Tongue (tissue), 2 donors: ENCODE measurements around the gene BFSP1. TPM values are rescaled to one million over a fixed set of nuclear protein-coding genes. Genes with fewer than 3 reads are reported as not detected.

Source experiments
- DNase-seq: peaks from one replicate; pipeline ENCODE4 v3.0.0-alpha.2; 2015
- total RNA-seq: library from RNA; depleted of rRNA; stranded (reverse); fragments of >200 nt; gene quantifications from one replicate; pipeline ENCODE4 v1.2.3, GENCODE V29; 2014

BFSP1 gene
- total RNA-seq, 1 donor from 2014 or later: 1.6 TPM

- no peak for DNase-seq
Measured at GRCh38 chr20:17520583-17520982, 10.6 kb downstream of the BFSP1 start.

- no peak for DNase-seq
Measured at GRCh38 chr20:17519606-17520285, 11.4 kb downstream of the BFSP1 start.

DNA sequence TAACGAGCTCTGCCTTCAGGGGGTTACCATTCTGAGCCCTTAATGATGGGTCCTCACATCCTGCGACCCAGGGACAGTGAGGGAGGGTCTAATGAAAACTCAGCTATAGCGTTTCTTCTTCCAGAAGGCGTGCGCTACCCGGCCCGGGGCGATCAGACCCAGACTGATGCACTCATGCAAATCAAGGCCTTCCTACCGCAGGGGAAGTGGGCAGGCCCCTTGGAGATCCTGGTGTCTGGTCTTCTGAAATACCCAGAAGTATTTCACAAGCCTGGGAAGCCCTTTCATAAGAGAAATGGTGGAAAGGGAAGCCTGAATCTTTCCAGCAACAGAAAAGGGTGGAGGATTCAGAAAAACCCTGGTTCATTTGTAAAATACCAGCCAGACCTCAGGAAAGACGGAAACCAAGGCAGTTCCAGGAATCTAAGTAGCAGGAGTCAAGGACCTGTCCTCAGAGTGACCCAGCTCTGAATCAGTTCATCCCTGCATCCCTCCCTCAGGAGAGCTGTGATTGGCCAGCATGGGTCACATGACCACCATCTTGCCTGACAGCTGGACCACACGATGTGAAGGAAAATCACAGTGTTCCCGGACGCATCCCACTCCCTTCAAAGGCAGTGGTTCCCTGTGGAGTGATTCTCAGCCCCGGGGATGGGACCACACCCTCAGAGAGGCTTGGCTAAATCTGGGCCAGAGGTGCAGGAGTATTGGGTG is 12.7 kb downstream of the BFSP1 start:
- no peak for DNase-seq

GRCh38 chr20:17515053-17515452 is 16.1 kb downstream of the BFSP1 start:
- DNase-seq: no peak

DNA sequence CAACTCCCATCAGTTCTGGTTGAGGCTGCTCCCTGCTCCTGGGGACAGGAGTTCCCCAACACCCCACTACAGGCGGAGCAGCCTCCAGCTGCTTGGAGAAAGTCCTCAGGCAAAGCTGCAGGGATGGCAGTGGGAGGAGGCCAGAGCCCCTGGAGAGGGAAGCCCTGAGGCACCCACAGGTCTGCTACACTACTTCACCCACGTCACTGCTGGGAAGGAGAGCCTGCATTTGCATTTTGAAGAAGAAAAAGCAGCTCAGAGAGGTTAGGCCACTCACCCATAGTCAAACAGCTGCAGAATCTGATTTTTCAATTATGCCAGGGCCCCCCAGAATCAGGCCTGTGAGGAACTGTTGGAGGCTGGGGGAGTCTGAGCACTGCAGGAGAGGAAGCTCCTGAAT is 17.2 kb downstream of the BFSP1 start:
- DNase-seq: no peak

DNA sequence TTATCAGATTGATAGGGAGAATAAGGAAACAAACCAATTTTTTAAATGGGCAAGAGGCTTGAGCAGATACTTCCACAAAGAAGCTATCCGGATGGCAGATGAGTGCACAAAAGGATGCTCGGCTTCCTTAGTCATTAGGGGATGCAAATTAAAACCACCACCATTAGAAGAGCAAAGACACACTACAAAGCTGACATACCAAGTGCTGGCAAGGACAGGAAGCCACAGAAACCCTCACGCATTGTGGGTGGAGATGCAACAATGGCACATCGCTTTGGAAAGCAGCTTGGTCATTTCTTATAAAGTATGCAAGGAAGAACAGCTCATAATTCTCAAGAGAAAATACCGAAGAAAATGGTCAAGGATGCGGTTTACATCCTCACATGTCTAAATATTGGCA is 19.8 kb downstream of the BFSP1 start:
- no peak for DNase-seq

DNA sequence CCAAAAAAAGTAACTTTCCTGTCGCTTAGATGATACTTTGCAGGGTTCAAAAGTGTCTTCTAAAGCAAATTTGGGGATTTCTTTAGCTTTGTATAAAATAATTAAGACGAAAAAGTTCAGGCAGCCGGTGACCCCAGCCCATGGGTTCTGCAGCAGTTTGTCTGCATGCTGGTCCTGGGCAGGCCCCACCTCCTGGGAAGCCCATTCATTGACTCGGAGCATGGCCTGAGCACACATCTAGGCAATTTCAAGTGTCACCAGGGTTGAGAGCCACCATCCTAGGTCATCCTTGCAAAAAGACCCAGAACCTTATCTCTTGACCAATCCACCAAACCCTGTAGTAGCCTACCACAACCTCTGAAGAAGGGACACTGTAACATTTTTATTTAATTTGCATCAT is 20.6 kb downstream of the BFSP1 start:
- DNase-seq: no peak

GRCh38 chr20:17508756-17509155 is 22.4 kb downstream of the BFSP1 start:
- DNase-seq: no peak

DNA sequence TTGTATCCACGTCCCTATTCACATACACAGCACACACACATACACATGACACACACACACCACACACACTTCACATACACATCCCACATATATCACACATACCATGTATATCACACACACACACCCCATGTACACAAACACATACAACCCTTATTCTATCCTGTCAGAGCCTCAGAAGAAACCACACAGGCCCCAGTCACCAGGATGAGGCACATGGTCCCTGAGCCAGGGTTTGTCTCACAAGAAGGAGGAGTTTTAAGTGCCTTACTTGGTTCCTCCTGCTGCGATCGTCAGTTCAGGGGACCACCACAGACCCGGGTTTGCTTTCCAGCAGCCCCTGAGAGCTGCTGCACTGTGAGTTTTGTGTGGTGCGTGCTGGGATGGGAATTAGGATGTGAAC is 23.6 kb downstream of the BFSP1 start:
- no peak for DNase-seq

DNA sequence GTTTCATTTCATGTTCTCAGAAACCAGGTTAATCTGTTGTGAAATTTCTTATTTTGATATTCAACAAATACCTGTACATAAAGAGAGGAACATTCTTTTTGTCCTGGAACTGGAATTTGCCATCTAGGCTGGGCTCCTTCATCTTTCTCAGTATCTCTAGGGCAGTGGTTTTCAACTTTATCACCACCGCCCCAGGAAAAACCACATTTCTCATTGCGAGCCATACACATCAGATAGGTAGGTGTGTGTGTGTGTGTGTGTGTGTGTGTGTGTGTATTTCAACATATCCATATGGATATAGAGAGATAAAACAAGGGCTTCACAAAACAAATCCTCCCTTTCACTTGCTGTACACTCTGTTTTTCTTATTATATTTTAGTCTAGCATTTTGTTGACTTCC is 24.1 kb downstream of the BFSP1 start:
- DNase-seq: no peak

- DNase-seq: no peak
Measured at GRCh38 chr20:17505636-17506517, 25.3 kb downstream of the BFSP1 start.

GRCh38 chr20:17504898-17505635 is 26.1 kb downstream of the BFSP1 start:
- peak; percentile 82 for DNase-seq

GRCh38 chr20:17504066-17504897 is 26.9 kb downstream of the BFSP1 start:
- DNase-seq: no peak

- no peak for DNase-seq
Measured at GRCh38 chr20:17503301-17504065, 27.7 kb downstream of the BFSP1 start.

DNA sequence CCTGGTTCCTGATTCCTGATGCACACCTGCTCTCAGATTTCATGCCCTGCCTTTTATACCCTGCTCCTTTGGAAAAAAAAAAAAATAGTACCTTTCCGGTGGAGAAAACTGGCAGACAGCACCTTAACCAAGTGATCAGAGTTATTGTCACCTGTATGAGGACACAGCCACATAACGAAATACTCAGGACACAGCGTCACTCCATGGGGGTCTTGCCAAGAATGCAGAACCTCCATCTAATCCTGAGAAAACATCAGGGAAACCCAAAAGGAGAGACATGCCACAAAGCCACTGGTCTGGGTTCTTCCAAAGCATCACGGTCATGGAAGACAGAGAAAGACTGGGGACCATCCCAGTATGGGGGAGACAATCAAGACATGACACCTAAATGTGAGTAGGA is 29.1 kb downstream of the BFSP1 start:
- no peak for DNase-seq

- DNase-seq: no peak
Measured at GRCh38 chr20:17501701-17502100, 29.5 kb downstream of the BFSP1 start.

DNA sequence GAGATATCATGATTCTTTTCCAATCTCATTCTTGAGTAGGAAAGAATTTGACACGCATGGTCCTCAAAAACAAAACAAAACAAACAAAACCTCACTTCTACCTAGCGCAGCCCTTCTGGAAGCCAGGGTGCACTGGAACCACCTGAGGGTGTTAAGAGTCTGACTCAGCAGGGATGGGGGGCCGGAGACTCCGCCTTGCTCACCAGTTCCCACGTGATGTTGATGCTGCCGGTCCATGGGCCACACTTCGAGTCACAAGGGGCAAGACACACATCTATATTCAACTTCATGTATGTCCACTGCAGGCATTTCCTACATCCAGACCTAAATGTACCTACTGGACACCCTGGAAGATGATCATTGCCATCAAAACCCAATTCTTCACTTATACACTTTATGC is 30.4 kb downstream of the BFSP1 start:
- DNase-seq: no peak

GRCh38 chr20:17500271-17500670 is 30.9 kb downstream of the BFSP1 start:
- DNase-seq: no peak

DNA sequence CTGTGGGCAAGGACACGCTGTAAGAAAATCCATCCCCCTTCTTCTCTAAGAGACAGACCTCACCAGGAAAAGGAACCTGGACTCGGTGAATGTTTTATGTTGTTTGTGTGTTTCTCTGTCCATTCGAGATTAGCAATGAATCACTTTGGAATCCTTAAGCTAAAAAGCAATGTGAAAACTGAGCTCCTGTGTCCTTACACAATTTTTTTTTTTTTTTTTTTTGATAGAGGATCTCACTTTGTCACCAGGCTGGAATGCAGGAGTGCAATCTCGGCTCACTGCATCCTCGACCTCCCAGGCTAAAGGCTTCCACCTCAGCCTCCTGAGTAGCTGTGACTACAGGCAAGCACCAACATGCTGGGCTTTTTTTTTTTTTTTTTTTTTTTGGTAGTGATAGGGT is 32.1 kb downstream of the BFSP1 start:
- no peak for DNase-seq

DNA sequence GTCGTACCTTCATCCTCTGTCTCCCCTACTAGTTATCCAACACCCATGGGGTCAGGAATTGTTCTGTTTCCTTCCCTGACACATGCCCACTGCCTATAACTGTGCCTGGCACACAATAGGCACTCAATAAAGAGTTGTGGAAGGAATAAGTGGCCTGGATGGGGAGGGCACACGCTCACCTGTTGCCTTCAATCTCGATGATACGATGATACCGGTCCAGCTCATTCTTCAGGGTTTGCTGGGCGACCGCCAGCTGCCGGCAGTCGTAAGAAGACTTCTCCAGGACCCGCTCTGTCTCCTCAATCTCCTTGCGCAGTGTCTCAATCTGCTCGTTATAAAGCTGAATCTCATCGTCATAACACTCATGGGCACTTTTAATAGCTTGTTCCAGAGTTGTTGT is 32.5 kb downstream of the BFSP1 start:
- peak; percentile 75 for DNase-seq
